22Rv1 (cell line): Measurements from ENCODE around the gene SIGLEC10.
"Not testable (repeated sequence)": the region's sequence is repeated elsewhere in the genome, so short reads cannot be mapped to it uniquely, and the experiment has no call there.

Experiments
- H3K27ac ChIP-seq: fragments of 450-650 bp; 2 replicates; pipeline ENCODE4 v1.5.1; 2017
- CTCF ChIP-seq: fragments of 450-650 bp; IDR thresholded peaks from 2 replicates; pipeline ENCODE4 v1.5.1; 2017; ENCODE audit warnings: mild to moderate bottlenecking
- ZFX ChIP-seq: fragments of 450-650 bp; IDR thresholded peaks from 2 replicates; pipeline ENCODE4 v1.6.1; 2017; ENCODE audit warnings: antibody characterized with exemption, borderline replicate concordance

Gene SIGLEC10

DNA sequence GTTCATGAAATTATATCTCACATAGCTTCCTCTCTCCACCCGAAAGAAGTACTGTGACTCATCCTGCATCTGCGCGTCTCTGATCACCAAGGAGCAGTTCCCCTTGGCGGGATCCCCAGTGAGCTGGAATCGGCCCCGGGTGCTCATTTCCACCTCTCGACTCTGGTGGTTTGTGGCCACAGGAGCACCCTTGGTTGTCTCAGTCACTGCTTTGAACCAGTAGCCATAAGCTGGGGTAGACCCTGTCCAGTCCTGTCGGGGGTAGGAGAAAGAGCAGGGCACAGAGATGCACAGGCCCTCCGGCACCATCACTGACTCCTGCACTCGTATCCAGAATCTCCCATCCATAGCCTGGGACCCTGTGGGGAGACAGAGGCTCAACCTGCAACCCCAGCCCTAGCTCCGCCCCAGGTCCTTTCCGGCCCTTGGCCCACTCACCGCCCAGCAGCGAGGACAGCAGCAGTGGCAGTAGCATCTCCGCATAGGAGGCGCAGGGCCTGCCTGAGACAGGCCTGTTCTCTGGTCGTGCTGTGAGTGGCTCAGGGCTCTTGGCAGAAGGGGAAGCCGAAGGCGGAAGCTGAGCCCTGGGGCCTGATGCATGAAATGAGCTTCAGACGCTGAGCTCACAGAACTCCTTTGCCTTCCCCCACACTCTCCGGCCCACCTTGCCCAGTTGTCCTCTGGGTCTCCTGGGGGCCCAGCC lies at the start of gene SIGLEC10:
TSS of gene SIGLEC10 (minus strand) at position 536 of the 703 bp plus-strand sequence. CDS start at position 475, 61 bp downstream.
- TF ChIP-seq CTCF (no peak), ZFX (no peak)
- no peak within 1 kb of the TSS for H3K27ac ChIP-seq

DNA sequence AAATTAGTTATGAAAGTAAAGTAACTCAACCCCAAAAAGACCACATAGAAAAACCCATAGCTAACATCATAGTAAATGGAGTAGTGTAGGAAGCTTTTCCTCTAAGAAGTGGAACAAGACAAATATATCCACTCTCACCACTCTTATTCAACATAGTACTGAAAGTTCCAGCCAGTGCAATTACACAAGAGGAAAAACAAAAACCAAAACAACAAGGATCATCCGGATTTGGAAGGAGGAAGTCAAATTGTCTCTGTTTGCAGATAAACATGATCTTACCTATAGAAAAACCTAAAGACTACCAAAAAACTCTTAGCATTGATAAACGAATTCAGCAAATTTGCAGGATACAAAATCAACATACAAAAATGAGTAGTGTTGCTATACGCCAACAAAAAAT lies 49.3 kb upstream of the SIGLEC10 start:
- no peak for TF ChIP-seq CTCF
- no peak for TF ChIP-seq ZFX
- H3K27ac ChIP-seq = no peak overlapping the region

DNA sequence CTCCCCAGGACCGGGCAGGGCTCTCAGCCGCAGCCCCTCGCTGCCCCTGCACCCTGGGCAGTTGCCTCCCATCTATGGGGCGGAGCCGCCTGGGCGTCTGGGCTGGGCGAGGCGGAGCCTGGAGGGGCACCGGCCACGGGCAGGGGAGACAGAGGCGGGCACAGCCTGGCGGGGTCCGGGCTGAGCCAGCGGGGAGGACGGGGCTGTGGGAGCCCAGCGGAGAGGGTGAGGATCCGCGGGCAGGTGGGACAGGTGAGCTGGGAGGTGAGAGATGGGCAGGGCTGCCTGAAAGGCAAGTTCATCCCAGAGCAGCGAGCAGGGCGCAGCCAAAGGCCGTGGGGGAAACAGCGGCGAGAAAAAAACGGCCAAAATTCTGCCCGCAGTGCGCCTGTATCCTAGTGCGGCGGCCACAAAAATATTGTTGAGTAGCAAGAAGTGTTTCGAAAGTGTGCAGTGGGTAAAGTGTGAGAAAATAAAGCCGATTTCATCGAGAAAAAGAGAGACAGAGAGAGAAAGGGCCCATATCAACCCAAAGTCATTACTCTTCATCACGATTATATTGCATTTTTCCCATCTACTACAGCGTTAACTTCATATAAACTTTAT lies 46.6 kb upstream of the SIGLEC10 start:
- H3K27ac ChIP-seq = not testable (repeated sequence)

- no peak for TF ChIP-seq ZFX
- no peak for TF ChIP-seq CTCF
- no peak overlapping the region for H3K27ac ChIP-seq
Observed at GRCh38 chr19:51462681-51463080, 45.2 kb upstream of the SIGLEC10 start.

GRCh38 chr19:51462276-51462675 lies 44.8 kb upstream of the SIGLEC10 start:
- H3K27ac ChIP-seq = no peak overlapping the region
- no peak for TF ChIP-seq CTCF
- no peak for TF ChIP-seq ZFX

DNA sequence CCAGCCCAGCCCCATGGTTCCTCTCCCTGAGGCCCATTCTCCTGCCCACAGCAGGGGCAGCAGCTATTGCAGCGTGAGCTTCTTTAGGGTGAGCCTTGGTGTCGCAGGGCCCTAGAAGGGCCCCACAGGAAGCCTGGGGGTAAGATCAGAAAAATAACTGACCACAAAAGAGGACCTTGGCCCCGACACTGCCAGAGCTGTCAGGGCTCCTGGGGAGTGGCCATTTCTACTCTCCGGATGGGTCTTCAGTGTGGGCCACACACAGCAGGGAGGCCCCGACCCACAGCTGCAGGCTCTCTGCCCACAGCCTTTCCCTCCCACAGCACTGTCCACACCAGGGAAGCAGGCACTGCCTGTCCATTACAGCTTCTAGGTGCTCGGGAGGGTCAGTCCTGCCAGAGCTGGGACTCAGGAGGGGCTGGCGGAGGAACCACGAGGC lies 44.3 kb upstream of the SIGLEC10 start:
- no peak overlapping the region for H3K27ac ChIP-seq
- TF ChIP-seq ZFX (no peak), CTCF (no peak)

GRCh38 chr19:51460164-51460992 lies 42.9 kb upstream of the SIGLEC10 start:
- TF ChIP-seq CTCF (no peak), ZFX (no peak)
- H3K27ac ChIP-seq = no peak overlapping the region
